Measurements from ENCODE around the gene SLC9A4.

Gene SLC9A4

GRCh38 chr2:102527086-102527485, 54.1 kb downstream of the SLC9A4 start:
- no peak overlapping the region for H3K4me3 ChIP-seq (ENCODE audit: low read length in 2 of 2)
- H3K27ac ChIP-seq (ENCODE audit: low read depth in 2 of 2, low read length in 2 of 2) = no peak overlapping the region
- no peaks in the 10 kb centered on the region for H3K4me1 ChIP-seq (ENCODE audit: control insufficient read depth in 2 of 2, insufficient read depth in 2 of 2, low read length in 2 of 2)
- no peak overlapping the region for H3K9ac ChIP-seq (ENCODE audit: low read depth in 1 of 2, low read length in 2 of 2)
- no peaks in the 10 kb centered on the region for H3K36me3 ChIP-seq (ENCODE audit: control insufficient read depth in 2 of 2, insufficient read depth in 2 of 2, low read length in 2 of 2)
- no peaks in the 10 kb centered on the region for H3K27me3 ChIP-seq (ENCODE audit: control insufficient read depth in 2 of 2, insufficient read depth in 2 of 2, low read length in 2 of 2)
- H3K9me3 ChIP-seq (ENCODE audit: control insufficient read depth in 2 of 2, low read length in 2 of 2) = no peaks in the 10 kb centered on the region

- no peak overlapping the region for H3K27ac ChIP-seq (ENCODE audit: low read depth in 2 of 2, low read length in 2 of 2)
- H3K27me3 ChIP-seq (ENCODE audit: control insufficient read depth in 2 of 2, insufficient read depth in 2 of 2, low read length in 2 of 2) = no peaks in the 10 kb centered on the region
- H3K36me3 ChIP-seq (ENCODE audit: control insufficient read depth in 2 of 2, insufficient read depth in 2 of 2, low read length in 2 of 2) = no peaks in the 10 kb centered on the region
- H3K9me3 ChIP-seq (ENCODE audit: control insufficient read depth in 2 of 2, low read length in 2 of 2) = no peaks in the 10 kb centered on the region
- H3K4me1 ChIP-seq (ENCODE audit: control insufficient read depth in 2 of 2, insufficient read depth in 2 of 2, low read length in 2 of 2) = peaks cover 0 to 4% of the 10 kb centered on the region in 2 donors
- H3K9ac ChIP-seq (ENCODE audit: low read depth in 1 of 2, low read length in 2 of 2) = no peak overlapping the region
- H3K4me3 ChIP-seq (ENCODE audit: low read length in 2 of 2) = no peak overlapping the region
These were observed 65.5 kb downstream of the SLC9A4 start for GRCh38 chr2:102538491-102538890.

GRCh38 chr2:102540882-102541281, 67.9 kb downstream of the SLC9A4 start:
- H3K9ac ChIP-seq (ENCODE audit: low read depth in 1 of 2, low read length in 2 of 2) = no peak overlapping the region
- no peaks in the 10 kb centered on the region for H3K36me3 ChIP-seq (ENCODE audit: control insufficient read depth in 2 of 2, insufficient read depth in 2 of 2, low read length in 2 of 2)
- H3K27ac ChIP-seq (ENCODE audit: low read depth in 2 of 2, low read length in 2 of 2) = peak overlapping the region in 1 of 2 donors; percentile 50
- H3K27me3 ChIP-seq (ENCODE audit: control insufficient read depth in 2 of 2, insufficient read depth in 2 of 2, low read length in 2 of 2) = no peaks in the 10 kb centered on the region
- no peaks in the 10 kb centered on the region for H3K9me3 ChIP-seq (ENCODE audit: control insufficient read depth in 2 of 2, low read length in 2 of 2)
- H3K4me1 ChIP-seq (ENCODE audit: control insufficient read depth in 2 of 2, insufficient read depth in 2 of 2, low read length in 2 of 2) = peaks cover 0 to 4% of the 10 kb centered on the region in 2 donors
- no peak overlapping the region for H3K4me3 ChIP-seq (ENCODE audit: low read length in 2 of 2)

- Histone ChIP-seq H3K36me3 (ENCODE audit: control insufficient read depth in 2 of 2, insufficient read depth in 2 of 2, low read length in 2 of 2) (no peaks in the 10 kb centered on the region), H3K9me3 (ENCODE audit: control insufficient read depth in 2 of 2, low read length in 2 of 2) (peaks cover 2 to 3% of the 10 kb centered on the region in 2 donors), H3K27me3 (ENCODE audit: control insufficient read depth in 2 of 2, insufficient read depth in 2 of 2, low read length in 2 of 2) (no peaks in the 10 kb centered on the region), H3K4me3 (ENCODE audit: low read length in 2 of 2) (no peak overlapping the region), H3K4me1 (ENCODE audit: control insufficient read depth in 2 of 2, insufficient read depth in 2 of 2, low read length in 2 of 2) (peaks cover 0 to 4% of the 10 kb centered on the region in 2 donors), H3K27ac (ENCODE audit: low read depth in 2 of 2, low read length in 2 of 2) (no peak overlapping the region), H3K9ac (ENCODE audit: low read depth in 1 of 2, low read length in 2 of 2) (no peak overlapping the region)
These were observed 71.2 kb downstream of the SLC9A4 start for GRCh38 chr2:102544182-102544581.

GRCh38 chr2:102547462-102547861, 74.4 kb downstream of the SLC9A4 start:
- Histone ChIP-seq H3K36me3 (ENCODE audit: control insufficient read depth in 2 of 2, insufficient read depth in 2 of 2, low read length in 2 of 2) (no peaks in the 10 kb centered on the region), H3K27me3 (ENCODE audit: control insufficient read depth in 2 of 2, insufficient read depth in 2 of 2, low read length in 2 of 2) (no peaks in the 10 kb centered on the region), H3K9ac (ENCODE audit: low read depth in 1 of 2, low read length in 2 of 2) (no peak overlapping the region), H3K9me3 (ENCODE audit: control insufficient read depth in 2 of 2, low read length in 2 of 2) (peaks cover 3 to 4% of the 10 kb centered on the region in 2 donors), H3K4me1 (ENCODE audit: control insufficient read depth in 2 of 2, insufficient read depth in 2 of 2, low read length in 2 of 2) (no peaks in the 10 kb centered on the region), H3K27ac (ENCODE audit: low read depth in 2 of 2, low read length in 2 of 2) (no peak overlapping the region), H3K4me3 (ENCODE audit: low read length in 2 of 2) (no peak overlapping the region)

- peaks cover 3 to 4% of the 10 kb centered on the region in 2 donors for H3K9me3 ChIP-seq (ENCODE audit: control insufficient read depth in 2 of 2, low read length in 2 of 2)
- no peak overlapping the region for H3K4me3 ChIP-seq (ENCODE audit: low read length in 2 of 2)
- H3K27me3 ChIP-seq (ENCODE audit: control insufficient read depth in 2 of 2, insufficient read depth in 2 of 2, low read length in 2 of 2) = no peaks in the 10 kb centered on the region
- H3K27ac ChIP-seq (ENCODE audit: low read depth in 2 of 2, low read length in 2 of 2) = no peak overlapping the region
- H3K36me3 ChIP-seq (ENCODE audit: control insufficient read depth in 2 of 2, insufficient read depth in 2 of 2, low read length in 2 of 2) = no peaks in the 10 kb centered on the region
- H3K4me1 ChIP-seq (ENCODE audit: control insufficient read depth in 2 of 2, insufficient read depth in 2 of 2, low read length in 2 of 2) = no peaks in the 10 kb centered on the region
- no peak overlapping the region for H3K9ac ChIP-seq (ENCODE audit: low read depth in 1 of 2, low read length in 2 of 2)
These were observed 76.0 kb downstream of the SLC9A4 start for GRCh38 chr2:102549027-102549426.

GRCh38 chr2:102550151-102550550, 77.1 kb downstream of the SLC9A4 start:
- Histone ChIP-seq H3K36me3 (ENCODE audit: control insufficient read depth in 2 of 2, insufficient read depth in 2 of 2, low read length in 2 of 2) (no peaks in the 10 kb centered on the region), H3K4me3 (ENCODE audit: low read length in 2 of 2) (no peak overlapping the region), H3K27me3 (ENCODE audit: control insufficient read depth in 2 of 2, insufficient read depth in 2 of 2, low read length in 2 of 2) (no peaks in the 10 kb centered on the region), H3K9me3 (ENCODE audit: control insufficient read depth in 2 of 2, low read length in 2 of 2) (peaks cover 3 to 4% of the 10 kb centered on the region in 2 donors), H3K9ac (ENCODE audit: low read depth in 1 of 2, low read length in 2 of 2) (no peak overlapping the region), H3K4me1 (ENCODE audit: control insufficient read depth in 2 of 2, insufficient read depth in 2 of 2, low read length in 2 of 2) (no peaks in the 10 kb centered on the region), H3K27ac (ENCODE audit: low read depth in 2 of 2, low read length in 2 of 2) (no peak overlapping the region)

- Histone ChIP-seq H3K9ac (ENCODE audit: low read depth in 1 of 2, low read length in 2 of 2) (no peak overlapping the region), H3K4me1 (ENCODE audit: control insufficient read depth in 2 of 2, insufficient read depth in 2 of 2, low read length in 2 of 2) (no peaks in the 10 kb centered on the region), H3K36me3 (ENCODE audit: control insufficient read depth in 2 of 2, insufficient read depth in 2 of 2, low read length in 2 of 2) (no peaks in the 10 kb centered on the region), H3K27me3 (ENCODE audit: control insufficient read depth in 2 of 2, insufficient read depth in 2 of 2, low read length in 2 of 2) (no peaks in the 10 kb centered on the region), H3K4me3 (ENCODE audit: low read length in 2 of 2) (no peak overlapping the region), H3K27ac (ENCODE audit: low read depth in 2 of 2, low read length in 2 of 2) (no peak overlapping the region), H3K9me3 (ENCODE audit: control insufficient read depth in 2 of 2, low read length in 2 of 2) (peaks cover 3 to 4% of the 10 kb centered on the region in 2 donors)
These were observed 78.5 kb downstream of the SLC9A4 start for GRCh38 chr2:102551329-102552096.

- Histone ChIP-seq H3K27ac (ENCODE audit: low read depth in 2 of 2, low read length in 2 of 2) (no peak overlapping the region), H3K36me3 (ENCODE audit: control insufficient read depth in 2 of 2, insufficient read depth in 2 of 2, low read length in 2 of 2) (no peaks in the 10 kb centered on the region), H3K9me3 (ENCODE audit: control insufficient read depth in 2 of 2, low read length in 2 of 2) (peaks cover 1 to 3% of the 10 kb centered on the region in 2 donors), H3K9ac (ENCODE audit: low read depth in 1 of 2, low read length in 2 of 2) (no peak overlapping the region), H3K4me1 (ENCODE audit: control insufficient read depth in 2 of 2, insufficient read depth in 2 of 2, low read length in 2 of 2) (no peaks in the 10 kb centered on the region), H3K4me3 (ENCODE audit: low read length in 2 of 2) (no peak overlapping the region), H3K27me3 (ENCODE audit: control insufficient read depth in 2 of 2, insufficient read depth in 2 of 2, low read length in 2 of 2) (no peaks in the 10 kb centered on the region)
These were observed 80.6 kb downstream of the SLC9A4 start for GRCh38 chr2:102553601-102554000.

GRCh38 chr2:102558463-102558862, 85.4 kb downstream of the SLC9A4 start:
- no peaks in the 10 kb centered on the region for H3K27me3 ChIP-seq (ENCODE audit: control insufficient read depth in 2 of 2, insufficient read depth in 2 of 2, low read length in 2 of 2)
- no peaks in the 10 kb centered on the region for H3K4me1 ChIP-seq (ENCODE audit: control insufficient read depth in 2 of 2, insufficient read depth in 2 of 2, low read length in 2 of 2)
- H3K36me3 ChIP-seq (ENCODE audit: control insufficient read depth in 2 of 2, insufficient read depth in 2 of 2, low read length in 2 of 2) = no peaks in the 10 kb centered on the region
- no peak overlapping the region for H3K27ac ChIP-seq (ENCODE audit: low read depth in 2 of 2, low read length in 2 of 2)
- H3K4me3 ChIP-seq (ENCODE audit: low read length in 2 of 2) = no peak overlapping the region
- no peak overlapping the region for H3K9ac ChIP-seq (ENCODE audit: low read depth in 1 of 2, low read length in 2 of 2)
- no peaks in the 10 kb centered on the region for H3K9me3 ChIP-seq (ENCODE audit: control insufficient read depth in 2 of 2, low read length in 2 of 2)

All from mucosa of rectum (tissue), 2 donors.